Peyer's patch (tissue), 4 donors: ENCODE data around the gene SLC2A4. TPM values are rescaled to one million over a fixed set of nuclear protein-coding genes. Genes with fewer than 3 reads are reported as not detected.

ENCODE experiments used
- DNase-seq, 3 donors: peaks; one replicate each; pipeline ENCODE4 v3.0.0-alpha.2; 2017 to 2019
- H3K27ac ChIP-seq, 4 donors: fragments of 200-600 bp; sonication (generic); one replicate each; pipeline ENCODE4 v1.5.1; 2016 to 2019
- H3K27me3 ChIP-seq, 2 donors: fragments of 200-600 bp; sonication (generic); one replicate each; pipeline ENCODE4 v1.5.1; 2019
- H3K36me3 ChIP-seq, 3 donors: fragments of 200-600 bp; sonication (generic); one replicate each; pipeline ENCODE4 v1.5.1; 2016 to 2019
- H3K4me1 ChIP-seq, 4 donors: fragments of 200-600 bp; sonication (generic); one replicate each; pipeline ENCODE4 v1.5.1; 2016 to 2019
- H3K4me3 ChIP-seq, 4 donors: fragments of 200-600 bp; sonication (generic); 1 replicate in 3 of 4; 2 replicates in 1 of 4; pipeline ENCODE4 v1.5.1; 2016 to 2019; ENCODE audit warnings: mild to moderate bottlenecking in 1 of 4
- H3K9me3 ChIP-seq, 4 donors: fragments of 200-600 bp; sonication (generic); one replicate each; pipeline ENCODE4 v1.5.1; 2016 to 2019; ENCODE audit warnings: mild to moderate bottlenecking in 1 of 4
- POLR2A ChIP-seq, 2 donors: fragments of 450-650 bp; IDR thresholded peaks; one replicate each; pipeline ENCODE4 v1.5.1; 2017; ENCODE audit warnings: antibody characterized with exemption in 2 of 2, mild to moderate bottlenecking in 2 of 2, moderate library complexity in 2 of 2
- total RNA-seq, 4 donors: library from RNA; depleted of rRNA; stranded (reverse); fragments of >200 nt; gene quantifications; one replicate each; pipeline ENCODE4 v1.1.0, GENCODE V29; 2016
- TF ChIP-seq, protein P1 (sequence below), 6 experiments: fragments of 450-650 bp in 4 of 6; fragments of 200-600 bp in 2 of 6; sonication (generic) in 1 of 6; IDR thresholded peaks; one replicate each; pipeline ENCODE4 v1.5.1; 2017 to 2019; ENCODE audit warnings: antibody characterized with exemption in 6 of 6, mild to moderate bottlenecking in 3 of 6, moderate library complexity in 1 of 6

SLC2A4 gene
- total RNA-seq, 4 donors from 2014 or later, result 1.1 to 7.6 (median 4.8) TPM; not detected in 1

GRCh38 chr17:7261379-7262191, 19.9 kb upstream of the SLC2A4 start:
- peaks cover 0 to 31% (median 14%) of the 10 kb centered on the region in 4 donors for H3K4me1 ChIP-seq
- TF ChIP-seq, protein P1, sequence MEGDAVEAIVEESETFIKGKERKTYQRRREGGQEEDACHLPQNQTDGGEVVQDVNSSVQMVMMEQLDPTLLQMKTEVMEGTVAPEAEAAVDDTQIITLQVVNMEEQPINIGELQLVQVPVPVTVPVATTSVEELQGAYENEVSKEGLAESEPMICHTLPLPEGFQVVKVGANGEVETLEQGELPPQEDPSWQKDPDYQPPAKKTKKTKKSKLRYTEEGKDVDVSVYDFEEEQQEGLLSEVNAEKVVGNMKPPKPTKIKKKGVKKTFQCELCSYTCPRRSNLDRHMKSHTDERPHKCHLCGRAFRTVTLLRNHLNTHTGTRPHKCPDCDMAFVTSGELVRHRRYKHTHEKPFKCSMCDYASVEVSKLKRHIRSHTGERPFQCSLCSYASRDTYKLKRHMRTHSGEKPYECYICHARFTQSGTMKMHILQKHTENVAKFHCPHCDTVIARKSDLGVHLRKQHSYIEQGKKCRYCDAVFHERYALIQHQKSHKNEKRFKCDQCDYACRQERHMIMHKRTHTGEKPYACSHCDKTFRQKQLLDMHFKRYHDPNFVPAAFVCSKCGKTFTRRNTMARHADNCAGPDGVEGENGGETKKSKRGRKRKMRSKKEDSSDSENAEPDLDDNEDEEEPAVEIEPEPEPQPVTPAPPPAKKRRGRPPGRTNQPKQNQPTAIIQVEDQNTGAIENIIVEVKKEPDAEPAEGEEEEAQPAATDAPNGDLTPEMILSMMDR (IDR thresholded peaks at IDR 0.05), result no peak
- TF ChIP-seq POLR2A (IDR thresholded peaks at IDR 0.05), result no peak
- H3K27ac ChIP-seq, result peak overlapping the region; percentile 73 to 99 (median 90)
- peak in 1 of 3 donors; percentile 64 for DNase-seq
- H3K9me3 ChIP-seq, result no peaks in the 10 kb centered on the region
- peaks cover 0 to 10% of the 10 kb centered on the region in 2 donors for H3K27me3 ChIP-seq
- peaks cover 0 to 24% (median 0%) of the 10 kb centered on the region in 3 donors for H3K36me3 ChIP-seq
- H3K4me3 ChIP-seq, result peak overlapping the region; percentile 48 to 93 (median 68)

DNA sequence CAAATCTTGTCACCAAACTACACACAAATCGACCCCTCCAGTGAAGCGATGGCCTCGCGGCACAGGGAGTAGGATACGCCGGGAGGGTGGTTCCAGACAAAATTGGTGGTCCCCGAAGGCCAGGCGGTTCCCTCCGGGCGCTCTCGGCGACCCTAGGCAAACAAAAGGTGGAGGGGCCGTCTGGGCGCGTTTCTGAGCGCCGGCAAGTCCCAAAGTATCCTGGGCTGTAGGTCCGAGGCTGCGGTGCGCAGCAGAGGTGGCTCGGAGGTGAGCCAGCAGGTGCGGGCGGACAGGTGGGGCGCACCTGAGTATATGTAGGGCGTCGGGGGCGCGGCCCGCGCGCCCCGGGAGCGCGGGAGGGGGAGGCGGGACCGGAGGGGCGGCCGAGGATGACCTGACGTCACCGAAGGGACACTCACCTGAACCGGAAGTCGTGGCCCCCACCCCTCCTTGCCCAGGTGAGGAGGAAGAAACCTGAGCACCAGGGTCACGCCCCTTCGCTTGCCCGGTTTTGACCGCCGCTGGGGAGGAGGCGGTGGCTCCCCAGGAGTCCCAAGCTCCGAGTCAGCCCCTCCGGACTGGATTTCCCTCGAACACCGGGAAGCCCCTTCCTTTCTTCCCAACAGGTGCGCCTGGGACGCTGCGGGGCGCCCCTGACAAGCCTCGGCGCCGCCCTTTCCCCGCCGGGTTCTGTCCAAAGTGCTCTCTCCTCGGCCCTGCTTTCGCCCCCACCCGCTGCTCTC, 19.2 kb upstream of the SLC2A4 start, which contains the start of gene CLDN7:
Gene CLDN7 (minus strand): TSS at position 287 of the 743 bp plus-strand sequence. CDS start 435 bp downstream, outside the sequence.
- H3K4me1 ChIP-seq, result peaks cover 0 to 27% (median 14%) of the 10 kb centered on the region in 4 donors
- H3K27ac ChIP-seq, result peak within 1 kb of the TSS; percentile 73 to 99 (median 90)
- DNase-seq, result peak; percentile 30 to 96 (median 93)
- peaks cover 0 to 10% of the 10 kb centered on the region in 2 donors for H3K27me3 ChIP-seq
- no peaks in the 10 kb centered on the region for H3K9me3 ChIP-seq
- H3K4me3 ChIP-seq, result peak within 1 kb of the TSS; percentile 48 to 93 (median 68)
- peak; percentile 98 for TF ChIP-seq POLR2A (IDR thresholded peaks at IDR 0.05)
- TF ChIP-seq, protein P1 (IDR thresholded peaks at IDR 0.05), result peak in 3 of 6 experiments; percentile 32 to 51 (median 43)
- peaks cover 0 to 18% (median 0%) of the 10 kb centered on the region in 3 donors for H3K36me3 ChIP-seq

GRCh38 chr17:7262935-7263800, 18.4 kb upstream of the SLC2A4 start:
- peak overlapping the region; percentile 10 to 99 (median 90) for H3K27ac ChIP-seq
- peak overlapping the region; percentile 33 to 93 (median 68) for H3K4me3 ChIP-seq
- H3K4me1 ChIP-seq, result peaks cover 0 to 27% (median 14%) of the 10 kb centered on the region in 4 donors
- TF ChIP-seq, protein P1 (IDR thresholded peaks at IDR 0.05), result no peak
- peak; percentile 76 to 78 for TF ChIP-seq POLR2A (IDR thresholded peaks at IDR 0.05)
- DNase-seq, result peak; percentile 40 to 93 (median 92)
- peaks cover 0 to 15% (median 0%) of the 10 kb centered on the region in 3 donors for H3K36me3 ChIP-seq
- H3K27me3 ChIP-seq, result peaks cover 0 to 10% of the 10 kb centered on the region in 2 donors
- H3K9me3 ChIP-seq, result no peaks in the 10 kb centered on the region

DNA sequence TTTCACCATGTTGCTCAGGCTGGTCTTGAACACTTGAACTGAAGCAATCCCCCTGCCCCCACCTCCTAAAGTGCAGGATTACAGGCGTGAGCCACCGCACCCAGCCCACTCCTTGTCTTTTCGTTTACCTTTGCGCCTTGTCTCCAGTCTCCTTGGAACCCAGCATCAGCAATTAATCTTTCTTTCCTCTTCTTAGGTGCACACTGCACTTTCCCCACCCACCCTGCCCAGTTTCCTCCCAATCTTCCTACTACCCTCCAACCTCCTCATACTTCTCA, 17.8 kb upstream of the SLC2A4 start:
- TF ChIP-seq, protein P1 (IDR thresholded peaks at IDR 0.05), result no peak
- TF ChIP-seq POLR2A (IDR thresholded peaks at IDR 0.05), result no peak
- Histone ChIP-seq H3K27ac (peak overlapping the region in 3 of 4 donors; percentile 82 to 99 (median 99)), H3K4me1 (peaks cover 0 to 30% (median 14%) of the 10 kb centered on the region in 4 donors), H3K36me3 (peaks cover 0 to 15% (median 0%) of the 10 kb centered on the region in 3 donors), H3K27me3 (peaks cover 0 to 10% of the 10 kb centered on the region in 2 donors), H3K4me3 (peak overlapping the region in 3 of 4 donors; percentile 33 to 93 (median 79)), H3K9me3 (no peaks in the 10 kb centered on the region)
- DNase-seq, result peak in 2 of 3 donors; percentile 70 to 76

DNA sequence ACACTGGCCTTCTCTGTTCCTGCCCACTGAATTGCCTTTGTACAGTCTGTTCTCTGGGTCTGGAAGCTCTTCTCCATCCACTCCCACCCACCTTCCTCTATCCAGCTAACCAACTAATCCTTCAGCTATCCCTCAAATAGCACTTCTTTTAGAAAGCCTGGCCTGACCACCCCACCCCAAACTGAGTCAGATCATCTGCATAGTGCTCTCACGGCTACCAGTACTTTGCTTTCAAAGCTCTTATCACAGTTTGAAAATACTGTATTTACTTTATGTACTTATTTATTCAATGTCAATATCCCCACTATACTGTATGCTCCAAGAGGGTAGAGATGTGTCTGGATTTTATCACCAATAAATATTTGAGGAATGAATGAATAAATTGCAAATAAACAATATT, 14.7 kb upstream of the SLC2A4 start:
- Histone ChIP-seq H3K4me1 (peaks cover 0 to 25% (median 8%) of the 10 kb centered on the region in 4 donors), H3K27ac (peak overlapping the region in 1 of 4 donors; percentile 49)
- TF ChIP-seq POLR2A (IDR thresholded peaks at IDR 0.05), result no peak
- TF ChIP-seq, protein P1 (IDR thresholded peaks at IDR 0.05), result no peak

More for the DNA sequence above, 14.7 kb upstream of the SLC2A4 start:
- no peak for DNase-seq
- no peaks in the 10 kb centered on the region for H3K9me3 ChIP-seq
- H3K36me3 ChIP-seq, result no peaks in the 10 kb centered on the region
- peaks cover 0 to 7% of the 10 kb centered on the region in 2 donors for H3K27me3 ChIP-seq
- no peak overlapping the region for H3K4me3 ChIP-seq
